Measurements from ENCODE around the gene LRP1B.

GRCh38 chr2:140863713-140864112, 1267.1 kb downstream of the LRP1B start:
- TF ChIP-seq, protein P1, sequence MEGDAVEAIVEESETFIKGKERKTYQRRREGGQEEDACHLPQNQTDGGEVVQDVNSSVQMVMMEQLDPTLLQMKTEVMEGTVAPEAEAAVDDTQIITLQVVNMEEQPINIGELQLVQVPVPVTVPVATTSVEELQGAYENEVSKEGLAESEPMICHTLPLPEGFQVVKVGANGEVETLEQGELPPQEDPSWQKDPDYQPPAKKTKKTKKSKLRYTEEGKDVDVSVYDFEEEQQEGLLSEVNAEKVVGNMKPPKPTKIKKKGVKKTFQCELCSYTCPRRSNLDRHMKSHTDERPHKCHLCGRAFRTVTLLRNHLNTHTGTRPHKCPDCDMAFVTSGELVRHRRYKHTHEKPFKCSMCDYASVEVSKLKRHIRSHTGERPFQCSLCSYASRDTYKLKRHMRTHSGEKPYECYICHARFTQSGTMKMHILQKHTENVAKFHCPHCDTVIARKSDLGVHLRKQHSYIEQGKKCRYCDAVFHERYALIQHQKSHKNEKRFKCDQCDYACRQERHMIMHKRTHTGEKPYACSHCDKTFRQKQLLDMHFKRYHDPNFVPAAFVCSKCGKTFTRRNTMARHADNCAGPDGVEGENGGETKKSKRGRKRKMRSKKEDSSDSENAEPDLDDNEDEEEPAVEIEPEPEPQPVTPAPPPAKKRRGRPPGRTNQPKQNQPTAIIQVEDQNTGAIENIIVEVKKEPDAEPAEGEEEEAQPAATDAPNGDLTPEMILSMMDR (IDR thresholded peaks at IDR 0.05) = peak in 6 of 7 experiments; percentile 28 to 61 (median 49)
- no peak for TF ChIP-seq POLR2A (IDR thresholded peaks at IDR 0.05)
